RWPE2 (cell line): ENCODE data around the gene ENAH.

Experiments
- ATAC-seq: fragments of 200-7000 bp; cut with Tn5 transposase; 3 replicates; pipeline ENCODE4 v1.9.1; 2021; ENCODE audit warnings: low read depth
- DNase-seq: peaks from one replicate; pipeline ENCODE4 v3.0.0-alpha.2; 2020; ENCODE audit warnings: low spot score
- H3K27ac ChIP-seq: fragments of 450-650 bp; 2 replicates; pipeline ENCODE4 v1.5.1; 2017; ENCODE audit warnings: mild to moderate bottlenecking; ENCODE audit not compliant: poor library complexity, severe bottlenecking
- H3K27me3 ChIP-seq: fragments of 250-450 bp; sonication (Bioruptor Pico); 2 replicates; pipeline ENCODE4 v1.5.1; 2021; ENCODE audit warnings: mild to moderate bottlenecking, moderate library complexity; ENCODE audit not compliant: insufficient read depth, poor library complexity, severe bottlenecking
- H3K36me3 ChIP-seq: fragments of 250-450 bp; sonication (Bioruptor Pico); 2 replicates; pipeline ENCODE4 v1.5.1; 2020; ENCODE audit warnings: low read depth, mild to moderate bottlenecking, moderate library complexity
- H3K4me1 ChIP-seq: fragments of 250-450 bp; sonication (Bioruptor Pico); 2 replicates; pipeline ENCODE4 v1.5.1; 2021; ENCODE audit warnings: mild to moderate bottlenecking, moderate library complexity; ENCODE audit not compliant: insufficient read depth, poor library complexity, severe bottlenecking
- H3K4me3 ChIP-seq: fragments of 250-450 bp; sonication (Bioruptor Pico); 2 replicates; pipeline ENCODE4 v1.5.1; 2021; ENCODE audit warnings: mild to moderate bottlenecking, moderate library complexity; ENCODE audit not compliant: severe bottlenecking
- H3K9me3 ChIP-seq: fragments of 250-450 bp; sonication (Bioruptor Pico); 2 replicates; pipeline ENCODE4 v1.5.1; 2021; ENCODE audit warnings: mild to moderate bottlenecking, moderate library complexity; ENCODE audit not compliant: severe bottlenecking
- TF ChIP-seq, protein P1 (sequence below): fragments of 450-650 bp; IDR thresholded peaks from one replicate; pipeline ENCODE4 v1.5.1; 2017; ENCODE audit warnings: mild to moderate bottlenecking, moderate library complexity; ENCODE audit not compliant: poor library complexity, severe bottlenecking

ENAH gene

DNA sequence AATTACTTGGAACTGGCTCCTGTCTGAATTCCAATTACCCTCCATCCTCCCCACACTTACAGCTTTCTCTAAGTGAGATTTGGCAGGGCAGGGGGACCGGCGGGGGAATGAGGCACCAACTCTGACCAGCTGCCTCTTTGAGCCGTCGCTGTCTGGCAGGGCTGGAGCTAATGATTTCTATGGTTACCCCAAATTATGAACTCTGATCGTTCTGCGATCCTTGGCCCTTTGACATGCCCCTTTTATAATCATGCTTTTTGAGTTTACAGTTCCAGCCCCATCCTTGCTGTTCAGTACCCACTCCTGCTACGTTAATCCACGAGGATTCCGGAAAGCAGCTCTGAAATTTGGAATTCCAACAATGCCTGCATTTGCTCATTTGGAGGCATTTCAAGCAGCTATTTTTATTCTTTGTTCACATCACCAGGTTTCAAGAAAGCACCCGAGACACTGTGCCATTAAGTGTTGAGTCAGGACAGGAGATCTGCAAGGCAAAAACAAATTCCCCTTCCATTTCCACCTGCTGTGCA is 170.4 kb downstream of the ENAH start:
- DNase-seq, result no peak

GRCh38 chr1:225481738-225482137 is 171.2 kb downstream of the ENAH start:
- H3K36me3 ChIP-seq, result no peaks in the 10 kb centered on the region
- H3K27me3 ChIP-seq, result no peaks in the 10 kb centered on the region
- TF ChIP-seq, protein P1, sequence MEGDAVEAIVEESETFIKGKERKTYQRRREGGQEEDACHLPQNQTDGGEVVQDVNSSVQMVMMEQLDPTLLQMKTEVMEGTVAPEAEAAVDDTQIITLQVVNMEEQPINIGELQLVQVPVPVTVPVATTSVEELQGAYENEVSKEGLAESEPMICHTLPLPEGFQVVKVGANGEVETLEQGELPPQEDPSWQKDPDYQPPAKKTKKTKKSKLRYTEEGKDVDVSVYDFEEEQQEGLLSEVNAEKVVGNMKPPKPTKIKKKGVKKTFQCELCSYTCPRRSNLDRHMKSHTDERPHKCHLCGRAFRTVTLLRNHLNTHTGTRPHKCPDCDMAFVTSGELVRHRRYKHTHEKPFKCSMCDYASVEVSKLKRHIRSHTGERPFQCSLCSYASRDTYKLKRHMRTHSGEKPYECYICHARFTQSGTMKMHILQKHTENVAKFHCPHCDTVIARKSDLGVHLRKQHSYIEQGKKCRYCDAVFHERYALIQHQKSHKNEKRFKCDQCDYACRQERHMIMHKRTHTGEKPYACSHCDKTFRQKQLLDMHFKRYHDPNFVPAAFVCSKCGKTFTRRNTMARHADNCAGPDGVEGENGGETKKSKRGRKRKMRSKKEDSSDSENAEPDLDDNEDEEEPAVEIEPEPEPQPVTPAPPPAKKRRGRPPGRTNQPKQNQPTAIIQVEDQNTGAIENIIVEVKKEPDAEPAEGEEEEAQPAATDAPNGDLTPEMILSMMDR, result no peak
- ATAC-seq, result no peak
- no peak overlapping the region for H3K4me3 ChIP-seq
- H3K4me1 ChIP-seq, result no peaks in the 10 kb centered on the region
- H3K27ac ChIP-seq, result no peak overlapping the region
- no peaks in the 10 kb centered on the region for H3K9me3 ChIP-seq
- no peak for DNase-seq

More for the DNA sequence above, 170.4 kb downstream of the ENAH start:
- no peaks in the 10 kb centered on the region for H3K27me3 ChIP-seq
- no peaks in the 10 kb centered on the region for H3K36me3 ChIP-seq
- no peaks in the 10 kb centered on the region for H3K9me3 ChIP-seq
- no peaks in the 10 kb centered on the region for H3K4me1 ChIP-seq
- no peak overlapping the region for H3K27ac ChIP-seq
- no peak overlapping the region for H3K4me3 ChIP-seq
- TF ChIP-seq, protein P1, result no peak
- no peak for ATAC-seq

DNA sequence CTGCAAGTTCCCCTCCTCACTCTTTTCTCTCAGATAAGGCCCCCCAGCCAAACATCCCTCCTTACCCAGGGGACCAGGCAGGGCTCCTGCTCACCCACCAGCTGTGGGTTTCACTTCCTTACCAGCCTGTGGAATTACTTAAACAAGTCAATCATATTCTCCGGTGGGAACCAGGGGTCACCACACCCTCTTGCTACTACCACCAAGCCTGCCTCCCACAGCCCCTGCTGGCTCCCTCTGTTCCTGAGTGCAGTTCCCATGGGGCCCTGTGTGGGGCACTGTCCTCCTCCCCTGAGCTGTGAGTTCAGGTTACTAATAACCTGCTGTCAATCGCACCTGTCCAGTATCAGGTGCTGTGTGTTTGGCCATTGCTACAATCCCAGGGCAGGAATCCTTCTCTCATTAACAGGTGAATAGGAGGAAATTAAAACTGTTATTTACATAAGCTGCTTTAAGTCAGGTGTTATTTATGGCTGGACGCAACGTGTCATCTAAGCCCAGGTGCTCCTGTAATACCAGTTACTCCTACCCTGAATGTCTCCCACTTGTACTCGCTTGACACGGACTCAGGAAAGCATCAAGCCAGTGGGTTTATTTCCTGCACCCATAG is 172.0 kb downstream of the ENAH start:
- TF ChIP-seq, protein P1, result peak; percentile 54
- H3K36me3 ChIP-seq, result no peaks in the 10 kb centered on the region
- H3K4me1 ChIP-seq, result no peaks in the 10 kb centered on the region
- DNase-seq, result no peak
- H3K4me3 ChIP-seq, result no peak overlapping the region
- no peaks in the 10 kb centered on the region for H3K27me3 ChIP-seq
- no peak overlapping the region for H3K27ac ChIP-seq
- peak; percentile 68 for ATAC-seq
- no peaks in the 10 kb centered on the region for H3K9me3 ChIP-seq

DNA sequence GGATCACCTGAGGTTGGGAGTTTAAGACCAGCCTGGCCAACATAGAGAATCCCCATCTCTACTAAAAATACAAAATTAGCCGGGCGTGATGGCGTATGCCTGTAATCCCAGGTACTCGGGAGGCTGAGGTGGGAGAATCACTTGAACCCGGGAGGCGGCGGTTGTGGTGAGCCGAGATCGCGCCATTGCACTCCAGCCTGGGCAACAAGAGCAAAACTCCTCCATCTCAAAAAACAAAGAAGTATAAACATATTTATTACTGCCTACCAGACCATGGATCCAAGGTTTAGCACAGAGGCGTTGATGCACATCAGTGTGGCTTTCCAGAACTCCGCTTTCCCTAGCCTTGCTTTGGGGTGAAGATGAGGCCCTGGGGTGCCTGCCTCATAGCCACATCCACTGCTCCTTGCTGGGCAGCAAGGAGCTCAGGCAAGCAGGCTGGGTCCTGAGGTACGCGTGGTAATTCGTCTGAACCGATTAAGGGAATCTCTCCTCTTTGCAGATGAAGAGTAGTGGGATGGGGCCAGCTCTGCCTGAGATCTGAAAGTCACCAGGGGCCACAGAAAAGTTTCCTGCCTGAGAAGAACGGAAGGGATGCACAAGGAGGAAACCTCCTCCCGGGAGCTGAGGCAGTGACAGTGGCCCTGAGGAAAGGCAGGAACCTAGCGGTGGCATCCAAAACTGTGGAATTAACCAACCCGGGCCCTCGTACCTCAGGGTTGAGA is 172.8 kb downstream of the ENAH start:
- Histone ChIP-seq H3K27ac (no peak overlapping the region), H3K36me3 (no peaks in the 10 kb centered on the region), H3K9me3 (no peaks in the 10 kb centered on the region), H3K27me3 (no peaks in the 10 kb centered on the region), H3K4me3 (no peak overlapping the region), H3K4me1 (no peaks in the 10 kb centered on the region)
- TF ChIP-seq, protein P1, result no peak
- DNase-seq, result no peak
- ATAC-seq, result no peak

GRCh38 chr1:225479341-225479740 is 173.6 kb downstream of the ENAH start:
- TF ChIP-seq, protein P1, result no peak
- Histone ChIP-seq H3K4me3 (no peak overlapping the region), H3K27me3 (no peaks in the 10 kb centered on the region), H3K4me1 (no peaks in the 10 kb centered on the region), H3K9me3 (no peaks in the 10 kb centered on the region), H3K36me3 (no peaks in the 10 kb centered on the region), H3K27ac (no peak overlapping the region)
- no peak for ATAC-seq
- DNase-seq, result no peak
